HT-29 (cell line): Measurements from ENCODE around the gene GLI3. TPM values are rescaled to one million over a fixed set of nuclear protein-coding genes. Genes with fewer than 3 reads are reported as not detected.
A peak's percentile ranks its signal among the peaks of the same experiment; 100 is the strongest.

Experiments used
- DNase-seq: peaks from one replicate; pipeline ENCODE4 v3.0.0-alpha.2; 2015; ENCODE audit warnings: low spot score
- total RNA-seq: library from RNA; depleted of rRNA; stranded (reverse); fragments of >200 nt; shearing (Covaris generic); gene quantifications from 2 replicates; pipeline ENCODE4 v1.2.3, GENCODE V29; 2014

GLI3 gene
- total RNA-seq, 1 experiment from 2014 or later = not detected

GRCh38 chr7:42175834-42176723 lies 60.9 kb downstream of the GLI3 start:
- DNase-seq = no peak

- DNase-seq = no peak
Observed at GRCh38 chr7:42174391-42174912, 62.6 kb downstream of the GLI3 start.

GRCh38 chr7:42170724-42171123 lies 66.3 kb downstream of the GLI3 start:
- DNase-seq = no peak

GRCh38 chr7:42168512-42168911 lies 68.5 kb downstream of the GLI3 start:
- DNase-seq = no peak

GRCh38 chr7:42167631-42168236 lies 69.3 kb downstream of the GLI3 start:
- no peak for DNase-seq

- peak; percentile 23 for DNase-seq
Observed at GRCh38 chr7:42167206-42167605, 69.8 kb downstream of the GLI3 start.

GRCh38 chr7:42164881-42165428 lies 72.1 kb downstream of the GLI3 start:
- DNase-seq = no peak

GRCh38 chr7:42162560-42163325 lies 74.3 kb downstream of the GLI3 start:
- DNase-seq = no peak

GRCh38 chr7:42161719-42162118 lies 75.3 kb downstream of the GLI3 start:
- DNase-seq = no peak

GRCh38 chr7:42161110-42161509 lies 75.9 kb downstream of the GLI3 start:
- DNase-seq = no peak

GRCh38 chr7:42159130-42159529 lies 77.9 kb downstream of the GLI3 start:
- DNase-seq = no peak

GRCh38 chr7:42156967-42157721 lies 79.9 kb downstream of the GLI3 start:
- no peak for DNase-seq

- peak; percentile 18 for DNase-seq
Observed at GRCh38 chr7:42156291-42156865, 80.6 kb downstream of the GLI3 start.

- DNase-seq = no peak
Observed at GRCh38 chr7:42155584-42156290, 81.3 kb downstream of the GLI3 start.

GRCh38 chr7:42154173-42154572 lies 82.8 kb downstream of the GLI3 start:
- no peak for DNase-seq

- no peak for DNase-seq
Observed at GRCh38 chr7:42152329-42153205, 84.4 kb downstream of the GLI3 start.

- DNase-seq = no peak
Observed at GRCh38 chr7:42151309-42151708, 85.7 kb downstream of the GLI3 start.

- no peak for DNase-seq
Observed at GRCh38 chr7:42145539-42145938, 91.5 kb downstream of the GLI3 start.

- no peak for DNase-seq
Observed at GRCh38 chr7:42144604-42145003, 92.4 kb downstream of the GLI3 start.
